CD4-positive, alpha-beta T cell treated with Interleukin-21 for 1 hour (primary cell): Measurements from ENCODE around the gene SLC25A1.

Experiments used
- DNase-seq: peaks from one replicate; pipeline ENCODE4 v3.0.0-alpha.2; 2020

Gene SLC25A1

DNA sequence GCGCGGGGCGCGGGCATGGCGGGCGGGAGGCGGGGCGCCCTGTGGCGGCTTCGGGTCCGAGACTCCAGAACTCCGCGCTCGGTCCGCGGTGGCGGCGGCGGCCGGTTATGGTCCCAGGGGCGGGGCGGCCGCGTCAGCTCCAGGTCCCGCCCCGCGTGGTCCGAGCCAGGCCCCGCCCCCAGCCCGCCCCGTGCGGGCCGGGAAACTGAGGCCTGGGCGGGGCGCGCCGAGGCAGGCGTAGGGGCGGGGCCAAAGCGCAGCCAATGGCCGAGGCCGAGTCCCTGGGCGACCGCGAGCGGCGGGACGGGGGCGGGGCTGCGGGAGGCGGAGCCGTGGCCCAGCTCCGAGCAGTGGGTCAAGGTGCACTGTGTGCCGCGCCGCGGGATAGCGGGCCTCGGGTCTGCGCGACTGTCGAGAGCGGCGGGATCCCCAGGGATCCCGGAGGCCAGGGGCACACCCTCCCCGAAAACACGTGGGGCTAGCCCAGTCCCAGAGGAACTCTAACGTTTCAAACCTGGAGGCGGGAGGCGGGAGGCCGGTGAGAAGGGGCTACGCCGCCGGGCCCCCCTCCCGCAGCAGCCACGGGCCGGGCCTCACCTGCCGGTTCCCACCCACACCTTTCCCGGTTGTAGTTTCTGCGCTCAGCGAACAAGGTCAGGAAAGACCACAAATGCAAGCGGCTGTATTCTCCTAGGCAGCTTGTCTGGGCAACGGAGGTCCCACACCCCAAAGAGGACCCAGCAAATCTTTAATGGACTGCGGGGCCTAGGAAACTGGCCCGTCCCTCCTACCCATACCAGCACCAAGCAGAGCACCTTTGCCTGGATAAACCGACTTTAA lies at the start of gene SLC25A1:
TSS of gene SLC25A1 (minus strand) at position 80 of the 840 bp plus-strand sequence. CDS start at position 17, 63 bp downstream.
- DNase-seq, result peak; percentile 87

DNA sequence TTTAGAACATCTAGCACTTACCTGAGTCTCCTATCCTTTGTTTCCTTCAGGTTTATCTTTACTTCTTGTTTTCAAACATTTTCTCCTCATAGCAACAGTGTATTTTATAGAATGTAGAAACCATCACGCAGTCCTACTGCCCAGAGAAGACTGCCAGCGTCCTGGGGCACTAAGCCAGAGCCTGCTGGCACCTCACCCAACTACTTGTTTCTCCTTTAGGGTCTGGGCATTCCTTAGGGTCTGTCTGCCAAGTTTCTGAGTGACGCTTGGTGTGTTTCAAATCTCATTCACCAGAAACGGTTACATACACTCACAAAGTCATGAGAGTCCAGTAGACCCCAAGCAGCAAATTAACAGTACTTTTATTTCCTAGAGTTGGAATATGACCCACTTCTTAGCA lies 49.6 kb upstream of the SLC25A1 start:
- DNase-seq, result no peak

DNA sequence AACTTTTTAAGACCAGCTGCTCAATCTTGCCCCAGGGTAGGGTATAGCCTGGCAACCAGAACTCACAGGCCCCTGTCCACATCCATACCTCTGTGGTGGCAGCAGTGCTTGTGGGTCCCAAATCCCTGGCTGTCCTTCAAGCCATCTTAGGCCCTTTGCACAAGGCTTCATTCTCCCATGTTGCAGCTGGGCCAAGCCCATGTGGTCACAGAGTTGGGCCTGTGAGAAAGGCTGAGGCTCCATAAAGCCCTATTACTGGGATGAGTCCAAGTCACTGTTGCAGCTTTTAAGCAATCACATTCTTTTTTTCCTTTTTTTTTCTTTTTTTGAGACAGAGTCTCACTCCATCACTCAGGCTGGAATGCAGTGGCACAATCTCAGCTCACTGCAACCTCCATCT lies 47.9 kb upstream of the SLC25A1 start:
- no peak for DNase-seq

DNA sequence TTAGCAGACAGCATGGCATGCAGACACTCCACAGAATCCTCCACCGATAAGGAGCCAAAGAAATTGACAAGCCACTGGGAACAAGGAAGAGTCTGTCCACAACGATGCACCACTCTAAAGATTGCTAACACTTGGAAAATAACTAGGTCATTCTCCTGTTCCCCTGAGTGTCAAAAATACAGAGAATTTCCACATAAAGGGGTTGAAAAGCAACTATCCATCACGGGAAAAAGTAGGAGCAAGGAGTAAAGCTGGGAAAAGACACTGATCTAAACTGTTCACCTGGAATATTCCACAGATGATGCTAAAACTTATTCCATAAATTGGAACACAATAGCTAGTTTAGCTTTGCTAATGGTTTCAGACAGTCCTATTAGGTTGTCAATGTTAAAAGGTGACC lies 47.0 kb upstream of the SLC25A1 start:
- DNase-seq, result no peak

DNA sequence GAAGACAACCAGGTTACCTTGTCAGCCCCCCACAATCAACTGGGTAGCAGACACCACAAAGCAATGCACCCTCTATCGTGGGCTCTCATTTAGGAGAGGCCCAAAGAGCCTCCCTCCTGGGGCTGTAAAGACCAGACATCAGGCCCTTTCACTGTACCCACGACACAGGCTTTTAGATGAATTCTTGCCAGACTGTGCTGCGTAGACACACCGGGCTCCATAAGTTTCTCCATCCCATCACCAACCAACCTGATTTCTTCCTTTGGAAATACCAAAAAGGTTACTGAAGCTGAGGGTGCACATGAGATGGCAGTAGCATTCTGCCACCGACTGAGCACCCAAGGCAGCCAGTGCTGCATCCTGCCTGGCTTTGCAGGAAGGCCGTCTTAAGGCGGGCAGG lies 46.4 kb upstream of the SLC25A1 start:
- no peak for DNase-seq

DNA sequence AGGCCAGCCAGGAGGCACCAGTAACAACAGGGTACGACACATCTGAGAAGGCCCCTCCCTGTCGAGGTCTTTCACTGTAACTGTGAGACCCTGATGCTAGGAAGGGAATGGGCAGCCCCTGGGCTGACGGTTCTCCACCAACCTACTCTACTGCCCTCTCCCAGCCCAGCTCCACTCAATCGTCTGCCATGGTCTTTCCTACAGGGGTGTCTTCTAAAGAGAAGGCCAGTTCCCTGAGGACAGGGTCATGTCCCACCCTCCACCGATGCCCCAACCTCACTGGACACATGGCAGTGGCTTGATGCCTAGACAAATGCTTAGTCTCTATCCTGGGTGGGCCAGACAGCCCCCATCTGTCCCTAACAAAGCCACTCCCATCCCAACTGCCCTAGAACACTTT lies 46.0 kb upstream of the SLC25A1 start:
- no peak for DNase-seq

DNA sequence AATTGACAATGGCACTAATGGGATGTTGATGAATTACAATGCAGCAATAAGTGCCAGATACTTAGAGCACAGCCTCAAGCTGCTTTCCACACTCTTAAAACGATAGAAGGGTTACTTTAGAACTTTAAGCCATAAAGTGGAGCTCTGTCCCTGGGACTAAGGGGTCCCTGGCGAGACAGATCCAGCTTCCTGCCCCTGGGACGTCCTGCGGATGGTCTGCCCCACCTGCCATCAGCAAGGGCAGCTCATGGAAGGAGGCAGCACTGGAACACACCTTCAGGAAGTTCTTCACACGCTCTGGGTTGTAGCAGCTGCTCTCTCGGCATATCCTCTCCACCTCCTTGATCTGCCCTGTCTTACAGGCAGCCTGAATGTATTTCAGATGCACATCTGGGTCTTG lies 45.1 kb upstream of the SLC25A1 start:
- no peak for DNase-seq

DNA sequence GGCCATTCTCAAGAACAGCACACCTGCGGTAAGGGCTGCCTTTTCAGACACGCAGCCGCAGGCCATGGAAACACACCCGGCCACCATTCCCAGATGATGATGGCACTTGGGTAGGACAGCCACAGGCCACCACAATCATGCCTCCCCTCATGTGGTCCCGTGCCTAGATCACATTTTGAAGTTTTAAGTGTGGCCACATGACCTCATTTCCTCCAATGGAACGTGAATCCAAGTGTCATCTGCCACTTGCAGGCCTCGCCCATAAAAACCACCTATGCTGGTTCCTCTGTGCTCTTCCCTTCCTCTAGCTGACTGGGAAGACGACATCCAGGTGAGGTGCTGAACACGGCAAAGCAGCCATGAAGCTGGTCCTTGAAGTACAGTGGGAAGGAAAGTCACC lies 44.6 kb upstream of the SLC25A1 start:
- DNase-seq, result no peak

DNA sequence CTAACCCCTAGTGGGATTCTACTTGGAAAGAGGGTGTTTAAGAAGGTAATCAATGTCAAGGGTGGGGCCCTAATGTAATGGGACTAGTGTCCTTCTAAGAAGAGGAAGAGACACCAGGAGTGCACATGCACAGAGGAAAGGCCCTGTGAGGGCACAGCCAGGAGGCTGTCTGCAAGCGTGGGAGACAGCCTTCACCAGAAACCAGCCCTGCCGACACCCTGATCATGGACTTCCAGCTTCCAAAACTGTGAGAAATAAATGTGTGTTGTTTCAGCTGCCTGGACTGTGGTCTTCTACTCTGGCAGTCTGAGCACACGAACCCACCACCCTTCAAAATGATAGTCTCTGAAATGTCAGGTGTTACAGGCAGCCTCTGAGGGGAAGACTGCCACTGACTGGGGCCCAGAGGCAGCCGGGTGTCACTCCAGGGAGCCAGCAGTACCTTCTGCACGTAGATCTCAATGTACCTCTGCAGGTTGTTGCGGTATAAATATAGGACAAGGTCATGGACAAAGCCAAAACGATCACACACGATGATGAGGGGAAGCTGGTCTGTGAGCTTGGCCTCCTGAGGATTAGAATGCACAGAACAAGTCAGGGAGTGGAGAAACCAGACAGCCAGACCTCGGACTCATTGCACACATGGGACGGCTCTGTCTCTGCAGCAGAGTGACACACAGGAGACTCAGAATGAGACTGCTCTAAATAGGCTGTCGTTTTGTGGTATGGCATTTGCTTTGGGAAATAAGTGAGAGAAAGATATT lies 43.9 kb upstream of the SLC25A1 start:
- no peak for DNase-seq

DNA sequence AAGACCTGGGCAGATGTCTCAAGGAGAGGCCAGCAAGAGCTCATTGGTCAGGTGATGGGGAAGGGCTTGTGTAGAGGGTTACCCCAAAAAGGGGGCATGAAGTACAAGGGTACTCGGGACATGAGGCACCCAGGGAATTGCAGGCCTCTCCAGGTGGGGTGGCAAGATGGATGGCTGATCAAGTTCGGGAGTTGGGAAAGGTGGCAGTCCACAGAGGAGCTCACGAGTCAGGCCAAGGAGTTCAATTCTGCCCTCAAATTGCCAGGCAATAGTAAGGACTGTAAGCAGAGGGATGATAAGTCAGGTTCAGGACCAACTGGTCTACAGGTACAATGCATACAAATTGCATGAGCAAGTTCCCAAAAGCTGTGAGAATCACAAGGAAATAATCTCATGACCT lies 42.3 kb upstream of the SLC25A1 start:
- DNase-seq, result no peak

DNA sequence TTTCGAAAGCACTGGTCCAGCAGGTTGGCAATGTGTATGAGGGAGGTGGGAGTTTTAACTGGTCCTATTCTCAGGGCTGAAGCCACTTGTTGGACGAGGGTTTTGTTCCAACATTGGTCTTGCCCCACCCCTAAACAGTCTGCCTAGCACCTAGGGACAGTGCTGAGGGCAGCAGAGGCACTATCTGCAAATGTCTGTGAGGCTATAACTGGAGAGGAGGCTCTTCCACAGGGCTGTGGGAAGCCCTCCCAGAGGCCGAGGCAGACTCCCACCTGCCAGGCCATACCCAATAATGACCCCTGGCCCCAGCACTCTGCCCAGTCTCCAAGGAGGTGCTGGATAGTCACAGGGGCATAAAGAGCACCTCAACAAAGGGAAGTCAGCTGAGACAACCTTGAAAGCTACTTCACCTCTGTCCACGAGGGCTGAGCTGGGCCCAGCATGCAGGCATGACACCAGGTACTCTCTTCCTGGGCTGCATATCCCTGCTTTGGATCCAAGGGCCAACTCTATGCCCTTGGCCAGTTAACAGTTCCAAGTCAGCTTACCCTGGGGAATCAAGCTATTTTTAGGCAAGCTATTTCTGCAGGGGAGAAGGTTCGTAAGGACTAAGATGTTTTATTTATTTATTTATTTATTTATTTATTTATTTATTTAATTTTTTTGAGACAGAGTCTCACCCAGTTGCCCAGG lies 40.2 kb upstream of the SLC25A1 start:
- DNase-seq, result no peak

DNA sequence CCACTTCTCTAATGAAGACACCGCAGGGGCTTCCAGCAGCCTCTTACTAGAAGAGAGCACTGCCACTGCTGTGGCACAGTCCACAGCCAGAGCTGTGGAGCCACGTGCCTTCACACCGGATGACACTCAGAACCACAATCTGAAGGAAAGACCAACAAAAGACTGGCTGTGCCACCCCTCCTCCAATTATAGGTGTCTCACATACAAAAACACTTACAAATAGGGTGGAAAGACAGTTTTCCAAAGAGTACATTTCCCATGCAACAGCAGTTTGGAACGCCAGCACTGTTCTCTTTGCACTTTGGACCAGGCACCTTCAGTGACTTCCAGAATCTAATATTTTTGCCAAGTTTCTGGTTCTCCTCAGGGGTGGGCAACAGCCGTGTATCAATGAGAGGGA lies 38.0 kb upstream of the SLC25A1 start:
- DNase-seq, result no peak

DNA sequence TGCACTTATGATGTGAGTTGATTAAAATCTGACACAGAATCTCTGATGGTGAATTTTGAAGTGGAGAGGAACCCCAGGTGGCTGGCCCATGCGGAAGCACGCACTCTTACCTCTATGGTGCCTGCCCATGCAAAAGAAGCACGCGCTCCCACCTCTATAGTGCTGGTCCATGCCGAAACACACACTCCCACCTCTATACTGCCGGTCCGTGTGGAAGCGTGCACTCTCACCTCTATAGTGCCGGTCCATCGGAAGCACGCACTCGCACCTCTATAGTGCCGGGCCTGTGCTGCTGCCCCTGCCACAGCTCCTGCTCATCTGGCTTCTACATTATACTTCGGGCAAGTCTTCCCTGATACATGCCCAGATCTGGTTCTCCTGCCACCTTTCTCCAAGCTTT lies 36.8 kb upstream of the SLC25A1 start:
- no peak for DNase-seq

DNA sequence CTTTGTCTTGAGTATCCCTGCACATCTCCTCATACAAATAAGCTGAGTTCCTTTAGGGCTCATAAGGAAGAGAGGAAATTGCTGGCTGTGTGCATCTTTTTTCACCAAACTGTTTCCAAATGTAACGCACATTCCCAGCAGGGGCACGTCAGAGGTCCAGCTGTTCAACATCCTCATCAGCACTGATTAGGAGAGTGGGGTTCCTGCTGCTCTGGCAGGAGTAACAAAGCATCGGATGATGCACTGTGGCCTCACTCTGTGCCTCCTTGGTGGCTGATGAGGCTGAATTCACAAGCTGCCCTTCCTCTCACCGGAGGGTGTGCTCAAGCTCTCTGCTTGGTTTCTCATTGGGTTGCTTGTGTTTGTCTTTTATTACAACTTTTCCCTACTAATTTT lies 35.5 kb upstream of the SLC25A1 start:
- no peak for DNase-seq

DNA sequence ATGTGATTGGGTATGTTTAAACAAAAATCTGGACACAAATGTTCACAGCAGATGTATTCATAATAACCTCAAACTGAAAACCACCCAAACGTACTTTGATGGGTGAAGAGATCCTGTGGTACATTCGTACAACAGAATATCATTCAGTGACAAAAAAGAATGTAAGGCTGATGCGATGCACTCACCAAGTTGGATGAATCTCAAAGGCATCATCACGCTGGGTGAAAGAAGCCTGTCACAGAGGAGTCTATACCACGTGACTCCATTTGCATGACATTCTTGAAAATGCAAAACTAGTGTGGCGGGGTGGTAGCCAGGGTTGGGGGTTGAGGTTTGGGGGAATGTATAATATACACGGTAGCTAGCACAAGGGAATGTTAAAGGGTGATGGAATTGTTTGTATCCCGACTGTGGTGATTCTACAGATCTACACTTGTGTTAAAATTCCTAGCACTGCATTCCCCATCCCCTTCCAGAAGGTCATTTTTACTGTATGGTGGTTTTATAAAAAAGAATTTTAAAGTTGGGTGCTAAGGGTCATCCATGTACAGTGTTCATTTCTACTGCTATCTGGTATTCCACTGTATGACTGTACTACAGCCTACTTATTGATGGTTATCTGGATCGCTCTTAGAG lies 35.0 kb upstream of the SLC25A1 start:
- no peak for DNase-seq

DNA sequence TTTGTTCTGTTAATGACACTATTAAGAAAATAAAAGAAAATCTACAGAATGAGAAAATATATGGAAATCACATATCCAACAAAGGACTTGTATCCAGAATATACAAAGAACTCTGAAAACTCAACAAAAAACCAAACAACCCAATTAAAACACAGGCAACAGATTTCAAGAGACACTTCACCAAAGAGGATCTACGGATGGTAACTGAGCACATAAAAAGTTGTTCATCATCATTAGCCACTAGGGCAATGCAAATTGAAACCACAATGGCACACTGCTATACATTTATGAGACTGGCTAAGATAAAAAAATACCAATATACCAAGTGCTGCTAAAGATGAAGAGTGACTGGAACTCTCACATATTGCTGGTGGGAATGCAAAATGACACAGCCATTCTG lies 34.5 kb upstream of the SLC25A1 start:
- no peak for DNase-seq

DNA sequence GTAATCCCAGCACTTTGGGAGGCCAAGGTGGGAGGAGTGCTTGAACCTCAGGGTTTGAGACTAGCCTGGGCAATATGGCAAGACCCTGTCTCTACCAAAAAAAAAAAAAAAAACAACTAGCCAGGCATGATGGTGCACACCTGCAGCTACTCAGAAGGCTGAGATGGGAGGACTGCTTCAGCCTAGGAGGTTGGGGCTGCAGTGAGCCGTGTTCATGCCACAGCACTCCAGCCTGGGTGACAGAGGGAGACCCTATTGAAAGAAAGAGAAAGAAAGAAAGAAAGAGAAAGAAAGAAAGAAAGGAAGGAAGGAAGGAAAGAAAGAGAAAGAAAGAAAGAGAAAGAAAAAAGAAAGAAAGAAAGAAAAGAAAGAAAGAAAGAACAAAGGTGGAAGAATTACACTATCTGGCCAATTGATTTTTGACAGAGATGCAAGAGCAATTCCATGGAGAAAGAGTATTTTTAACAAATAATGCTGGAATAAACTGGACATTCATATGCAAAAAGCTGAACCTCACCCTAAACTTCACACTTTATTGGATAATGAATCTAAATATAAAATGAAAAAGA lies 33.9 kb upstream of the SLC25A1 start:
- DNase-seq, result no peak

DNA sequence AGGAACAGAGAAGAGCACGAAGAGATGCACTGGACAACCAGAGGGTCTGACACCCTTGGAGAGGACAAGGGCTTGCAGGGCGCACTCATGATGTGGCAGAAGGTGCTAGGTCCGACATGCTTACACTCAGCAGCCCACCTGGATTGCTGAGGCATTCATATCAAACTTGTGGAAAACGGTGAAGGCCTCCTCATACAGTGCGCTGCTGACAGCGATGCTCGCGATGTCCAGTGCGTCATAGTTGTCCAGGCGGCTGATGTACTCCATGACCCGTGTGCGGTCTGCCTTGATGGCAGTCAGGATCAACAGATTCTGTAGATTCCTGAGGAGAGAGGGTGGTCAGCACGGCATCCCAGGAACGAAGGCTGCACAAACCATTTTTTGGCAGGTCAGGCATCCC lies 31.7 kb upstream of the SLC25A1 start:
- no peak for DNase-seq

DNA sequence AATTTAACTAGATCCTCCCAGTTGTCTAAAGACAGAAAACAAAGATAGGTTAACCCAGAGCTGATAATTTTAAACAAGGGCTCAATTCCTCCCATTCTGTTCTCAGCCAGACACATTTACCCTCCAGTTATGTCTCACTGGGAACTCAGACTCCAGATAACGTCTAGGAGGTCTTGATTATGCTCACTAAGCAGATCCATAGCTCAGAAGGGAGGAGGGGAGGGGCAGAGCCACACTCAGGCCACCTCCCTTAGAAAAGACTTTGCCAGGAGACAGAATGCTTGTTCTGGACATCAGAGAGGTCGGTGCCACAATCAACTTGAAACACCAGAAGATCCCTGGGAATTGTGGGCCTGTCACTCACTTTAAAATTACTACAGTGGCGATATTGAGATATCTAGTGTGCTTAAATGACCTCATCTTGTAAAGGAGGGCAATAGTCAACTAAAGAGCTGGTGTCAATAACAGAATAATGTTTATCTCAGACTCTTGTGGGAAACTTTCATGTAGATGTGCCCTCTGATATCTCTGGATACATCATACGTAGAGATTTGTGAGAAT lies 29.8 kb upstream of the SLC25A1 start:
- no peak for DNase-seq

DNA sequence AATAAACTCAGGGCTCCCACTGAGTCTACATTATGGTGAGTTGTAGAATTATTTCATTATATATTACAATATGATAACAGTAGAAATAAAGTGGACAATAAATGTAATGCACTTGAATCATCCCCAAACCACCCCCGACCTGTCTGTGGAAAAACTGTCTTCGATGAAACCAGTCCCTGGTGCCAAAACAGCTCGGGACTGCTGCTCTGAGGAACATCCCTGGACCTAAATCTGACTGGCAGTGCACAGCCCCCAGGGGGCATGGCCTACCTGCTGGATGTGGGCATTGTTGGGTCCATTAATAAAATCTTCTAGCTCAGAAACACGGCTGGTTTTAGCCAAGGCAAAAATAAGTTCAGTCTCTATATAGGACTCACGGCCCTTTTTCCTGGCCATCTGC lies 29.3 kb upstream of the SLC25A1 start:
- DNase-seq, result no peak

DNA sequence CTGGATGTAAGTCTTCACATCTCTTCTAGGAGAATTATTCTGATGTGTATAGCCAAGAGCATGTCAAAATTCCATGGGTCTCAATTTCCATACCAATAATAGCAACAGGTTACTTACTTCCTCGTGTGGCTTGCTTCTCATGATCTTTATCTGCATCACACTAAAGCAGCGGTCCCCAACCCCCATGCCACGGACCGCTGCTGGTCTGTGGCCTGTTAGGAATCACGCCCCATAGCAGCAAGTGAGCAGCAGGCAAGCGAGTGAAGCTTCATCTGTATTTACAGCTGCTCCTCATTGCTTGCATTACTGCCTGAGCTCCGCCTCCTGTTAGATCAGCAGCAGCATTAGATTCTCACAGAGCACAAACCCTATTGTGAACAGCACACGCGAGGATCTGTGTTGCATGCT lies 28.9 kb upstream of the SLC25A1 start:
- no peak for DNase-seq

DNA sequence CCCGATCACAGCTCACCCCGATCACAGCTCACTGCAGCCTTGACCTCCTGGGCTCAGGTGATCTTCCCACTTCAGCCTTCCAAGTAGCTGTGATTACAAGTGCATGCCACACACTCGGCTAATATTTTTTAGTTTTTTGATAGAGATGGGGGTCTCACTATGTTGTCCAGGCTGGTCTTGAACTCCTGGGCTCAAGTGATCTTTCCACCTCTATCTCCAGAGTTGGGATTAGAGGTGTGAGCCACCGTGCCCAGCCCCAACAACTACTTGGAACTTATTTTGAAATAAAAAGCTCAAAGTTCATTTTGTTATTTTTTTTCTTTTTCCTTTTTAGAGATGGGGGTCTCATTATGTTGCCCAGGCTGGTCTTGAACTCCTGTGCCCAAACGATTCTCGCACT lies 27.8 kb upstream of the SLC25A1 start:
- DNase-seq, result no peak

DNA sequence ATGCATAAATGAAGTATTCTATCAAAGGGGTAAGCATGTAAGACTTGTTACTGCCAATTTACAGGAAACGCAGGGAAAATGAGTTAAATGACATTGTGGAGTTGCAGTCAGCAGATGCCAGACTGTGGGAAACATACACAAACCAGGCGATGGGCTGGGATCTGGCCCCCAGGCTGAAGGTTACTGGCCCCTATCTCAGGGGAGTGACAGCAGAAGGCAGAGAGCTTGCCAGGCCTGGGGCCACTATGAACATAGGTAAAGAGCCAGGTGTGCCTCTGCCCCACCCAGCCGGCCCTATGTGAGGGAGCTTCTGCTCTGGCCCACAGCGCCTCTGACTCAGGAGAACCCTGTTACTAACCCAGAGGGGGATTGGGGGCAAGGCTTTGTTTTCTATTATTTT lies 26.1 kb upstream of the SLC25A1 start:
- no peak for DNase-seq
